ENCODE results near the gene SCYGR7. TPM values are rescaled to one million over a fixed set of nuclear protein-coding genes. Genes with fewer than 3 reads are reported as not detected.
A peak's percentile ranks its signal among the peaks of the same experiment; 100 is the strongest.
"Not testable (repeated sequence)": the region's sequence is repeated elsewhere in the genome, so short reads cannot be mapped to it uniquely, and the experiment has no call there.

Gene SCYGR7
- total and polyA plus RNA-seq, 2 experiments from 2014 or later: not detected

GRCh38 chr2:227739351-227739750 is 11.2 kb downstream of the SCYGR7 start:
- TF ChIP-seq, protein P1, sequence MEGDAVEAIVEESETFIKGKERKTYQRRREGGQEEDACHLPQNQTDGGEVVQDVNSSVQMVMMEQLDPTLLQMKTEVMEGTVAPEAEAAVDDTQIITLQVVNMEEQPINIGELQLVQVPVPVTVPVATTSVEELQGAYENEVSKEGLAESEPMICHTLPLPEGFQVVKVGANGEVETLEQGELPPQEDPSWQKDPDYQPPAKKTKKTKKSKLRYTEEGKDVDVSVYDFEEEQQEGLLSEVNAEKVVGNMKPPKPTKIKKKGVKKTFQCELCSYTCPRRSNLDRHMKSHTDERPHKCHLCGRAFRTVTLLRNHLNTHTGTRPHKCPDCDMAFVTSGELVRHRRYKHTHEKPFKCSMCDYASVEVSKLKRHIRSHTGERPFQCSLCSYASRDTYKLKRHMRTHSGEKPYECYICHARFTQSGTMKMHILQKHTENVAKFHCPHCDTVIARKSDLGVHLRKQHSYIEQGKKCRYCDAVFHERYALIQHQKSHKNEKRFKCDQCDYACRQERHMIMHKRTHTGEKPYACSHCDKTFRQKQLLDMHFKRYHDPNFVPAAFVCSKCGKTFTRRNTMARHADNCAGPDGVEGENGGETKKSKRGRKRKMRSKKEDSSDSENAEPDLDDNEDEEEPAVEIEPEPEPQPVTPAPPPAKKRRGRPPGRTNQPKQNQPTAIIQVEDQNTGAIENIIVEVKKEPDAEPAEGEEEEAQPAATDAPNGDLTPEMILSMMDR (IDR thresholded peaks at IDR 0.05; ENCODE audit: low read depth, low read length): no peak

DNA sequence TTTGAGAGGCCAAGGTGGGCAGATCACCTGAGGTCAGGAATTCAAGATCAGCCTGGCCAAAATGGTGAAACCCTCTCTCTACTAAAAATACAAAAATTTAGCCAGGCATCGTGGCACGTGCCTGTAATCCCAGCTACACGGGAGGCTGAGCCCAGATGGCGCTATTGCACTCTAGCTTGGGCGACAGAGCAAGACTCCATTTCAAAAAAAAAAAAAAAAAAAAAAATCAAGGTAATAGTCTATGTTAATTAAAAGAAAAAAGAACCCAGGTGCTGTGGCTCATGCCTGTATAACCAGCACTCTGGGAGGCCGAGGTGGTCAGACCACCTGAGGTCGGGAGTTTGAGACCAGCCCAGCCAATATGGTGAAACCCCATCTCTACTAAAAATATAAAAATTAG is 12.6 kb downstream of the SCYGR7 start:
- H3K36me3 ChIP-seq; H3K27ac ChIP-seq; DNase-seq (ENCODE audit: low read depth in 1 of 2, low spot score in 1 of 2); H3K27me3 ChIP-seq; H3K4me3 ChIP-seq; H3K4me1 ChIP-seq (ENCODE audit: low read depth); H3K9me3 ChIP-seq (ENCODE audit: low read depth): not testable (repeated sequence)

More at GRCh38 chr2:227739351-227739750, 11.2 kb downstream of the SCYGR7 start:
- Histone ChIP-seq H3K4me3 (no peak overlapping the region), H3K27ac (no peak overlapping the region), H3K9me3 (ENCODE audit: low read depth) (no peaks in the 10 kb centered on the region), H3K27me3 (no peaks in the 10 kb centered on the region), H3K4me1 (ENCODE audit: low read depth) (no peaks in the 10 kb centered on the region), H3K36me3 (no peaks in the 10 kb centered on the region)
- no peak for DNase-seq (ENCODE audit: low read depth in 1 of 2, low spot score in 1 of 2)

DNA sequence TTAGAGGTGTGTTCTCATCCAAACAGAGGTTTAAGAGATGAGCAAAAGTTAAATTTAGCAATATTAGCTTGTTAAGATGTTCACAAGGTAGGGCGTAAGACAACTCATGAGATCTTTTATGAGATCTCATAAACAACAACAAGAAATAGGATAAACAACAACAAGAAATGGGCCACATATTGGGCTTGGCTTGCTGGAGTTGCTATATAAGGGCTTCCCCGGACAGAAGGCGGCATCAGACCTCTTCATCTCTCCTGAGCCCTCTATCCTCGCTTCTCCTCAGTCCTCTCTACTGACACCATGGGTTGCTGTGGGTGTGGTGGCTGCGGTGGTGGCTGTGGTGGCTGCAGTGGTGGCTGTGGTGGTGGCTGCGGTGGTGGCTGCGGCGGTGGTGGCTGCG is 17.5 kb downstream of the SCYGR7 start, which contains the start of gene SCYGR8:
Gene SCYGR8, plus strand, starts transcription at position 301 of the 400 bp plus-strand sequence. Its CDS starts 0 bp downstream, at position 301.
- TF ChIP-seq, protein P1 (IDR thresholded peaks at IDR 0.05; ENCODE audit: low read depth, low read length): no peak
- Histone ChIP-seq H3K36me3 (no peaks in the 10 kb centered on the region), H3K27ac (no peak within 1 kb of the TSS), H3K4me3 (no peak within 1 kb of the TSS), H3K4me1 (ENCODE audit: low read depth) (no peaks in the 10 kb centered on the region), H3K9me3 (ENCODE audit: low read depth) (no peaks in the 10 kb centered on the region), H3K27me3 (no peaks in the 10 kb centered on the region)
- DNase-seq (ENCODE audit: low read depth in 1 of 2, low spot score in 1 of 2): no peak

GRCh38 chr2:227748079-227748478 is 19.9 kb downstream of the SCYGR7 start:
- H3K9me3 ChIP-seq (ENCODE audit: low read depth): no peaks in the 10 kb centered on the region
- H3K27me3 ChIP-seq: no peaks in the 10 kb centered on the region
- H3K4me1 ChIP-seq (ENCODE audit: low read depth): no peaks in the 10 kb centered on the region
- no peaks in the 10 kb centered on the region for H3K36me3 ChIP-seq
- TF ChIP-seq, protein P1 (IDR thresholded peaks at IDR 0.05; ENCODE audit: low read depth, low read length): peak; percentile 39
- no peak overlapping the region for H3K4me3 ChIP-seq
- DNase-seq (ENCODE audit: low read depth in 1 of 2, low spot score in 1 of 2): peak in 1 of 2 donors; percentile 56
- H3K27ac ChIP-seq: no peak overlapping the region

GRCh38 chr2:227756261-227756660 is 28.1 kb downstream of the SCYGR7 start:
- H3K9me3 ChIP-seq (ENCODE audit: low read depth); H3K4me1 ChIP-seq (ENCODE audit: low read depth); H3K27ac ChIP-seq; H3K27me3 ChIP-seq; H3K36me3 ChIP-seq; DNase-seq (ENCODE audit: low read depth in 1 of 2, low spot score in 1 of 2); H3K4me3 ChIP-seq: not testable (repeated sequence)

DNA sequence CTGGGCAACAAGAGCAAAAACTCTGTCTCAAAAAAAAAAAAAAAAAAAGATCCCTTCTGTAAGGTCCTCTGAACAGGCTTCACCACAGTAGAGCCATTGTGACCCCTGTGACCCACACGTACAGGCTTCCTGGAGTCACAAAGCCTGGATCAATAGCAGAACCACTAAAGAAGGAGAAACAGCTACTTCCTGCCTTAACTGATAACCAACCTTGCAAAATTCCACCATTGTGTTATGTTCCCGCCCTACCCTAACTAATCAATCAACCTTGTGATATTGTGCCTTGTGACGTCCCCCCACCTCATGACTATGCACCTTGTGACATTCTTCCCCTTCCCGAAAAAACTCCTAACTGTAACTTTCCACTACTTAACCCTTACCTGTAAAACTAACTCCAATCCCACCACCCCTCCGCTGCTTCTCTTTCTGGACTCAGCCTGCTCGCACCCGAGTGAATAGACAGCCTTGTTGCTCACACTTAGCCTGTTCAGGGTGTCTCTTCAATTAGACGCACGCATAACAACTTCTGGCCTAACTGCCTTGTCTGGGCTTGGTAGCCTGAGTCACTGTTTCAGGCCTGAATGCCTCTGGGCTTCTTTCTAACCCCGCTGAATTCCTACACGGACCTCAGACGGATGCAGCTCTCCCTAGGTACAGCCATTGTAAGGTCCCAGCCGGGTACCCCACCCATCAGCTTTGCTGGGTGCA is 31.4 kb downstream of the SCYGR7 start:
- no peaks in the 10 kb centered on the region for H3K27me3 ChIP-seq
- no peak overlapping the region for H3K27ac ChIP-seq
- H3K9me3 ChIP-seq (ENCODE audit: low read depth): no peaks in the 10 kb centered on the region
- H3K4me3 ChIP-seq: no peak overlapping the region
- DNase-seq (ENCODE audit: low read depth in 1 of 2, low spot score in 1 of 2): no peak
- H3K36me3 ChIP-seq: no peaks in the 10 kb centered on the region
- H3K4me1 ChIP-seq (ENCODE audit: low read depth): no peaks in the 10 kb centered on the region
- TF ChIP-seq, protein P1 (IDR thresholded peaks at IDR 0.05; ENCODE audit: low read depth, low read length): no peak
